Subcutaneous abdominal adipose tissue (tissue), 5 donors: ENCODE results near the gene RAB3IL1.

Experiments used
- H3K27ac ChIP-seq: one replicate; pipeline ENCODE4 v1.7.0; 2013; ENCODE audit warnings: low read depth, mild to moderate bottlenecking, inconsistent platforms, low read length, moderate library complexity
- H3K27me3 ChIP-seq, 5 donors: one replicate each; pipeline ENCODE4 v1.7.0; 2013; ENCODE audit warnings: low read length in 5 of 5, inconsistent platforms in 1 of 5; ENCODE audit not compliant: control insufficient read depth in 5 of 5, insufficient read depth in 4 of 5
- H3K36me3 ChIP-seq, 5 donors: one replicate each; pipeline ENCODE4 v1.7.0; 2013; ENCODE audit warnings: low read length in 5 of 5; ENCODE audit not compliant: control insufficient read depth in 5 of 5, insufficient read depth in 5 of 5
- H3K4me1 ChIP-seq, 5 donors: one replicate each; pipeline ENCODE4 v1.7.0; 2013; ENCODE audit warnings: low read length in 5 of 5, mild to moderate bottlenecking in 3 of 5, moderate library complexity in 1 of 5; ENCODE audit not compliant: control insufficient read depth in 5 of 5, insufficient read depth in 5 of 5
- H3K4me3 ChIP-seq, 5 donors: one replicate each; pipeline ENCODE4 v1.7.0; 2013; ENCODE audit warnings: low read length in 5 of 5, low read depth in 1 of 5
- H3K9ac ChIP-seq, 5 donors: one replicate each; pipeline ENCODE4 v1.7.0; 2013; ENCODE audit warnings: low read length in 5 of 5, mild to moderate bottlenecking in 4 of 5, moderate library complexity in 3 of 5
- H3K9me3 ChIP-seq, 5 donors: one replicate each; pipeline ENCODE4 v1.7.0; 2013; ENCODE audit warnings: low read length in 5 of 5; ENCODE audit not compliant: control insufficient read depth in 5 of 5
- donor health status: healthy.
- donor health status: healthy.
- donor health status: healthy.
- donor health status: healthy.
- donor health status: healthy.

Gene RAB3IL1

GRCh38 chr11:61851113-61851899 is 66.1 kb downstream of the RAB3IL1 start:
- no peak overlapping the region for H3K27ac ChIP-seq
- no peaks in the 10 kb centered on the region for H3K27me3 ChIP-seq
- peaks cover 0 to 63% (median 37%) of the 10 kb centered on the region in 5 donors for H3K36me3 ChIP-seq
- no peak overlapping the region for H3K4me3 ChIP-seq
- no peak overlapping the region for H3K9ac ChIP-seq
- peaks cover 1 to 16% (median 8%) of the 10 kb centered on the region in 5 donors for H3K4me1 ChIP-seq
- no peaks in the 10 kb centered on the region for H3K9me3 ChIP-seq

DNA sequence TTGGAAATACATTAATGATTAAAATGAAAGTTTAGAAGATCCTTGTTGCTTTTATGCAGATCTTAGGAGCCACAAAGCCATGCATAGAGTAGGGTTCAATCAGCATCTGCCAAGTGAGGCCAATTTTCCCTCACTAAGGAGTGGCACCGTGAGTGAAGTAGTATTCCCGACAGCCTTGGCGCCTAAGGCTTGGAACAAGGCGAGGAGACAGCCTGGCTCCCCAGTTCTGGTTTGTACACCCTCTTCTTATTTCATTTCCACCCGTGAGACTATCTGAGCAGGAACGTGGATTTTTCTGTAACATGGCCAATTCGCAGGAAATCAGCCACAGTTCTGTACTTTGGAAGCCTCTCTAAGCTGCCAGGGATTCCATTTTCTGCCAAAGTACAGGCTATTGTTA is 66.7 kb downstream of the RAB3IL1 start:
- no peaks in the 10 kb centered on the region for H3K9me3 ChIP-seq
- H3K36me3 ChIP-seq, result peaks cover 0 to 61% (median 37%) of the 10 kb centered on the region in 5 donors
- H3K27me3 ChIP-seq, result no peaks in the 10 kb centered on the region
- H3K4me1 ChIP-seq, result peaks cover 1 to 16% (median 8%) of the 10 kb centered on the region in 5 donors
- H3K4me3 ChIP-seq, result no peak overlapping the region
- H3K27ac ChIP-seq, result no peak overlapping the region
- H3K9ac ChIP-seq, result no peak overlapping the region

DNA sequence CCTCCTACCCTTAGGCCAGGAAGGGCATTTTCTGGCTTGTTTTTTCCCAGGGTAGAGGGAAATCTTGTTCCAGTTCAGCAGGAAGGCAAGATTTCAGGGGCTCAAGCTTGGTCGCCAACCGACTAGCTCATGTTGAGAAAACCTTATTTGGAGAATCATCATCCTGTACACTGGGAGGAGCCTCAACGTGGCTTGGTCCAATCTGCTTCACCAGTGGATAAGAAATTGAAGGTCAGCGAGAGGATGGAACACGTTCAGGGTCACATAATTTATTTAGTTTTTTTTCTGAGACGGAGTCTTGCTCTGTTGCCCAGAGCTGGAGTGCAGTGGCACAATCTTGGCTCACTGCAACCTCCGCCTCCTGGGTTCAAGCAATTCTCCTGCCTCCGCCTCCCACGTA is 68.7 kb downstream of the RAB3IL1 start:
- Histone ChIP-seq H3K36me3 (peaks cover 0 to 53% (median 26%) of the 10 kb centered on the region in 5 donors), H3K27me3 (no peaks in the 10 kb centered on the region), H3K9me3 (no peaks in the 10 kb centered on the region), H3K4me3 (no peak overlapping the region), H3K27ac (no peak overlapping the region), H3K9ac (no peak overlapping the region), H3K4me1 (peaks cover 0 to 16% (median 8%) of the 10 kb centered on the region in 5 donors)

GRCh38 chr11:61847914-61848581 is 69.3 kb downstream of the RAB3IL1 start:
- H3K4me3 ChIP-seq, result no peak overlapping the region
- H3K36me3 ChIP-seq, result peaks cover 0 to 53% (median 27%) of the 10 kb centered on the region in 5 donors
- no peaks in the 10 kb centered on the region for H3K27me3 ChIP-seq
- no peak overlapping the region for H3K9ac ChIP-seq
- peaks cover 0 to 16% (median 8%) of the 10 kb centered on the region in 5 donors for H3K4me1 ChIP-seq
- no peaks in the 10 kb centered on the region for H3K9me3 ChIP-seq
- H3K27ac ChIP-seq, result no peak overlapping the region
